ENCODE data around the gene POLR1H.

- TF ChIP-seq ETS1 (IDR thresholded peaks at IDR 0.05): no peak
- no peak for TF ChIP-seq POLR2AphosphoS5 (IDR thresholded peaks at IDR 0.05; ENCODE audit: low read depth)
- TF ChIP-seq CTCF (conservative IDR thresholded peaks at IDR 0.05; ENCODE audit: low read depth in 2 of 2): no peak
- no peak for TF ChIP-seq NANOG (IDR thresholded peaks at IDR 0.05; ENCODE audit: borderline replicate concordance)
- no peak for TF ChIP-seq EZH2 (IDR thresholded peaks at IDR 0.05; ENCODE audit: low read depth, unreplicated experiment)
- TF ChIP-seq EZH2phosphoT487 (IDR thresholded peaks at IDR 0.05; ENCODE audit: unreplicated experiment): no peak
- no peak for TF ChIP-seq REST (IDR thresholded peaks at IDR 0.05; ENCODE audit: unreplicated experiment)
- TF ChIP-seq ZNF331 (CRISPR knock-in tag; IDR thresholded peaks at IDR 0.05; ENCODE audit: low read depth): no peak
- no peak for TF ChIP-seq STAT1 (IDR thresholded peaks at IDR 0.05; ENCODE audit: unreplicated experiment)
Observed at GRCh38 chr6:30029588-30029987, 31.5 kb upstream of the POLR1H start.

All from GM23338 (cell line).